ENCODE measurements around the gene MTAP. TPM values are rescaled to one million over a fixed set of nuclear protein-coding genes. Genes with fewer than 3 reads are reported as not detected.
A peak's percentile ranks its signal among the peaks of the same experiment; 100 is the strongest.

MTAP gene
- total RNA-seq, 1 experiment from 2014 or later = 102 TPM

GRCh38 chr9:21969951-21970799, 167.7 kb downstream of the MTAP start:
- Mint-ChIP-seq H3K9me3 (peaks cover 6 to 19% of the 10 kb centered on the region in 2 experiments), H3K4me3 (peak overlapping the region in 1 of 2 experiments; percentile 25; a peak in 2 of 5 replicates), H3K4me1 (peaks cover 41 to 53% of the 10 kb centered on the region in 2 experiments), H3K27ac (no peak overlapping the region), H3K36me3 (ENCODE audit: insufficient read depth in 1 of 3, low read depth in 3 of 3) (peaks cover 0 to 3% (median 0%) of the 10 kb centered on the region in 3 experiments; a peak in 2 of 7 replicates), H3K27me3 (ENCODE audit: low read depth) (peaks cover 99% of the 10 kb centered on the region)
- peak; percentile 37 for DNase-seq
- H3T11ph ChIP-seq (ENCODE audit: low read length) = no peak overlapping the region
- H3K14ac ChIP-seq (ENCODE audit: insufficient read depth, low read length) = no peak overlapping the region
- no peak overlapping the region for H4K8ac ChIP-seq (replicated peaks; ENCODE audit: insufficient read length, low read depth, low read length)
- no peak overlapping the region for H3K23ac ChIP-seq (ENCODE audit: insufficient read length, low read depth, low read length)
- H3K79me1 ChIP-seq (ENCODE audit: insufficient read depth, low read depth, low read length, poor library complexity, severe bottlenecking) = no peaks in the 10 kb centered on the region
- no peak overlapping the region for H3K9ac ChIP-seq (ENCODE audit: extremely low read depth, insufficient read length, low read length)
- H2BK12ac ChIP-seq (ENCODE audit: insufficient read length, low read depth, low read length) = no peak overlapping the region
- peaks cover 79% of the 10 kb centered on the region for H3K27me3 ChIP-seq (ENCODE audit: insufficient read depth, low read length)
- no CpG with 5 or more reads among the region's 24 CpGs for whole genome bisulfite sequencing (ENCODE audit: extremely low coverage, insufficient read length, low lambda C conversion rate)
- H3K4me2 ChIP-seq (ENCODE audit: insufficient read depth, insufficient read length, low read length) = peak overlapping the region; percentile 45
- H3K56ac ChIP-seq (ENCODE audit: insufficient read length, low read depth, low read length) = no peak overlapping the region
- no peak overlapping the region for H2BK5ac ChIP-seq (ENCODE audit: insufficient read length, low read length)
- H4K91ac ChIP-seq (ENCODE audit: insufficient read length, low read depth, low read length) = no peak overlapping the region
- H3K79me2 ChIP-seq (ENCODE audit: insufficient read depth, low read length) = no peaks in the 10 kb centered on the region
- H3K4me1 ChIP-seq (ENCODE audit: insufficient read depth, low read length) = no peaks in the 10 kb centered on the region; the same call in 1 of the 2 replicates
- no peak overlapping the region for H2AK5ac ChIP-seq (ENCODE audit: insufficient read length, low read length)
- no peaks in the 10 kb centered on the region for H4K20me1 ChIP-seq (ENCODE audit: control insufficient read depth, insufficient read depth, insufficient read length)
- H3K9me3 ChIP-seq (ENCODE audit: control insufficient read depth, low read depth, low read length) = no peaks in the 10 kb centered on the region
- no peak overlapping the region for H3K27ac ChIP-seq (ENCODE audit: insufficient read length, low read depth, low read length)
- H3K23me2 ChIP-seq (ENCODE audit: insufficient read length, low read depth, low read length, poor library complexity, severe bottlenecking) = peaks cover 2% of the 10 kb centered on the region
- TF ChIP-seq CTCF (conservative IDR thresholded peaks at IDR 0.05) = no peak
- H3K18ac ChIP-seq (ENCODE audit: insufficient read length, low read depth, low read length) = no peak overlapping the region
- H3K4ac ChIP-seq (ENCODE audit: low read depth, low read length) = no peak overlapping the region
- no peak overlapping the region for H2BK20ac ChIP-seq (ENCODE audit: low read depth, low read length, poor library complexity, severe bottlenecking)
- H4K5ac ChIP-seq (ENCODE audit: insufficient read length, low read depth, low read length) = no peak overlapping the region
- H2AFZ ChIP-seq (ENCODE audit: low read length) = no peak overlapping the region
- H2BK15ac ChIP-seq (ENCODE audit: low read depth, low read length) = no peak overlapping the region
- H2BK120ac ChIP-seq (ENCODE audit: low read depth, low read length, poor library complexity, severe bottlenecking) = no peak overlapping the region

Measured in H9 (cell line).